ENCODE data around the gene MCU.
"Not testable (repeated sequence)": the region's sequence is repeated elsewhere in the genome, so short reads cannot be mapped to it uniquely, and the experiment has no call there.

The MCU gene

DNA sequence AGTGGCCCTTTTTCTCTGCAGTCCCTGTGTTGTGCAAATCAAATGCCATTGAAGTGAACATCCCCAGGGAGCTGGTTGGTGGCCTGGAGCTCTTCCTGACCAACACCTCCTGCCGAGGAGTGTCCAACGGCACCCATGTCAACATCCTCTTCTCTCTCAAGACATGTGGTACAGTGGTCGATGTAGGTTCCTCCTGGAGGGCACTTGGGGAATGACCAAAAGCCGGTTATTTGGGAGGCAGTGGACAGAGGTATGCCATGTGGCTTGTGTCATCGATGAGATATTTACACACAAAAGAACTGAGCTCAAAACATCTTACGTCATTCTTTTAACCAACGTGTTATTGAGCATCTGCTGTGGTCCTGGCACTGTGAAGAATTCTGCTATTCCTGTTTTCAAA lies 221.3 kb downstream of the MCU start:
- DNase-seq (ENCODE audit: extremely low spot score) = no peak
- no peak for TF ChIP-seq SP1 (IDR thresholded peaks at IDR 0.05)
- TF ChIP-seq ARNT (IDR thresholded peaks at IDR 0.05) = no peak
- TF ChIP-seq FOXK2 (IDR thresholded peaks at IDR 0.05) = no peak
- no peak for TF ChIP-seq L3MBTL2 (conservative IDR thresholded peaks at IDR 0.05)
- no peak for TF ChIP-seq HDGF (IDR thresholded peaks at IDR 0.05; ENCODE audit: borderline replicate concordance)
- no peak for TF ChIP-seq LEF1 (IDR thresholded peaks at IDR 0.05; ENCODE audit: borderline replicate concordance)
- TF ChIP-seq FOXA1 (IDR thresholded peaks at IDR 0.05) = no peak
- TF ChIP-seq SUZ12 (IDR thresholded peaks at IDR 0.05) = no peak
- TF ChIP-seq CTBP1 (IDR thresholded peaks at IDR 0.05; ENCODE audit: borderline replicate concordance) = no peak
- no peak for TF ChIP-seq ELF4 (IDR thresholded peaks at IDR 0.05)
- TF ChIP-seq BHLHE40 (IDR thresholded peaks at IDR 0.05; ENCODE audit: borderline replicate concordance) = no peak
- no peak for TF ChIP-seq TARDBP (IDR thresholded peaks at IDR 0.05)
- no peak for TF ChIP-seq NFRKB (IDR thresholded peaks at IDR 0.05)
- no peak for TF ChIP-seq ZNF384 (IDR thresholded peaks at IDR 0.05)
- no peak for TF ChIP-seq FOXM1 (IDR thresholded peaks at IDR 0.05; ENCODE audit: borderline replicate concordance)
- TF ChIP-seq PKNOX1 (IDR thresholded peaks at IDR 0.05) = no peak
- ChIA-PET CTCF (interaction anchor here (0.8 kb wide), 1 partner anchor 255 kb away, joined by 7 read pairs; no protein-coding TSS in a partner anchor), POLR2A (no interaction called here)

DNA sequence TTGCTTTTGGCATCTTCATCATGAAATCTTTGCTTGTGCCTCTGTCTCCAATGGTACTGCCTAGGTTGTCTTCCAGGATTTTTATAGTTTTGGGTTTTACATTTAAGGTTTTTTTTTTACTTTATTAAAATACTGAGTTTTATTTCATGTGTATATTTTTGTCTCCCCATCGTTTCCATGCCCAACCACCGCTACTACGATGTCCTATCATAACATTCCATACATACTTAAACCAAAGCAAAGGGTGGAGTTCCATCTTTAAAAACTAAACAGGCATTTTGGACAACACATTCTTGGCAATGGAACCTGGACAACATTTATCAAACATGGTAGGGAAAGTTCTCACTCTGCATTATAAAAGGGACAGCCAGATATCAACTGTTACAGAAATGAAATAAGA lies 225.3 kb downstream of the MCU start:
- CTCF ChIA-PET; POLR2A ChIA-PET; DNase-seq (ENCODE audit: extremely low spot score): not testable (repeated sequence)

GRCh38 chr10:72917803-72918332 lies 225.9 kb downstream of the MCU start:
- CTCF ChIA-PET; DNase-seq (ENCODE audit: extremely low spot score); POLR2A ChIA-PET: not testable (repeated sequence)

- ChIA-PET POLR2A (no interaction called here), CTCF (no interaction called here)
- TF ChIP-seq ELF4 (IDR thresholded peaks at IDR 0.05) (no peak), NFRKB (IDR thresholded peaks at IDR 0.05) (no peak), LEF1 (IDR thresholded peaks at IDR 0.05; ENCODE audit: borderline replicate concordance) (no peak), PKNOX1 (IDR thresholded peaks at IDR 0.05) (no peak), SP1 (IDR thresholded peaks at IDR 0.05) (no peak), ARNT (IDR thresholded peaks at IDR 0.05) (no peak), CTBP1 (IDR thresholded peaks at IDR 0.05; ENCODE audit: borderline replicate concordance) (no peak), L3MBTL2 (conservative IDR thresholded peaks at IDR 0.05) (no peak), SUZ12 (IDR thresholded peaks at IDR 0.05) (no peak), HDGF (IDR thresholded peaks at IDR 0.05; ENCODE audit: borderline replicate concordance) (no peak), FOXK2 (IDR thresholded peaks at IDR 0.05) (no peak), FOXA1 (IDR thresholded peaks at IDR 0.05) (no peak), BHLHE40 (IDR thresholded peaks at IDR 0.05; ENCODE audit: borderline replicate concordance) (no peak), ZNF384 (IDR thresholded peaks at IDR 0.05) (no peak), TARDBP (IDR thresholded peaks at IDR 0.05) (no peak), FOXM1 (IDR thresholded peaks at IDR 0.05; ENCODE audit: borderline replicate concordance) (no peak)
- no peak for DNase-seq (ENCODE audit: extremely low spot score)
These were observed 226.4 kb downstream of the MCU start for GRCh38 chr10:72918352-72918751.

DNA sequence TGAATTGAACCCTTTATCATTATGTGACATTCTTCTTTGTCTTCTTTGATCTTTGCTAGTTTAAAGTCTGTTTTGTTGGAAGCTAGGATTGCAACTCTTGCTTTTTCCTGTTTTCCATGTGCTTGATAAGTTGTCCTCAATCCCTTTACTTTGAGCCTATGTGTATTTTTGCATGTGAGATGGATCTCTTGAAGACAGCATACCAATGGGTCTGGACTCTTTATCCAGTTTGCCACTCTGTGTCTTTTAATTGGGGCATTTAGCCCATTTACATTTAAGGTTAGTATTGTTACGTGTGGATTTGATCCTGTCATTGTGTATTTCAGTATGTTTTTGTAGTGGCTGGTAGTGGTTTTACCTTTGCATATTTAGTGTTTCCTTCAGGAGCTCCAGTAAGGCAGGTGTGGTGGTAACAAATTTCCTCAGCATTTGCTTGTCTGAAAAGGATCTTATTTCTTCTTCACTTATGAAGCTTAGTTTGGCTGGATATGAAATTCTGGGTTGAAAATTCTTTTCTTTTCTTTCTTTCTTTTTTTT lies 229.3 kb downstream of the MCU start:
- POLR2A ChIA-PET; CTCF ChIA-PET; DNase-seq (ENCODE audit: extremely low spot score): not testable (repeated sequence)

- ChIA-PET CTCF (no interaction called here), POLR2A (no interaction called here)
- no peak for TF ChIP-seq ZNF384 (IDR thresholded peaks at IDR 0.05)
- TF ChIP-seq LEF1 (IDR thresholded peaks at IDR 0.05; ENCODE audit: borderline replicate concordance) = no peak
- no peak for TF ChIP-seq L3MBTL2 (conservative IDR thresholded peaks at IDR 0.05)
- no peak for TF ChIP-seq CTBP1 (IDR thresholded peaks at IDR 0.05; ENCODE audit: borderline replicate concordance)
- no peak for TF ChIP-seq SUZ12 (IDR thresholded peaks at IDR 0.05)
- no peak for TF ChIP-seq SP1 (IDR thresholded peaks at IDR 0.05)
- TF ChIP-seq NFRKB (IDR thresholded peaks at IDR 0.05) = no peak
- TF ChIP-seq FOXA1 (IDR thresholded peaks at IDR 0.05) = no peak
- TF ChIP-seq FOXK2 (IDR thresholded peaks at IDR 0.05) = no peak
- no peak for TF ChIP-seq FOXM1 (IDR thresholded peaks at IDR 0.05; ENCODE audit: borderline replicate concordance)
- no peak for TF ChIP-seq ELF4 (IDR thresholded peaks at IDR 0.05)
- TF ChIP-seq BHLHE40 (IDR thresholded peaks at IDR 0.05; ENCODE audit: borderline replicate concordance) = no peak
- TF ChIP-seq TARDBP (IDR thresholded peaks at IDR 0.05) = no peak
- TF ChIP-seq PKNOX1 (IDR thresholded peaks at IDR 0.05) = no peak
- TF ChIP-seq ARNT (IDR thresholded peaks at IDR 0.05) = no peak
- TF ChIP-seq HDGF (IDR thresholded peaks at IDR 0.05; ENCODE audit: borderline replicate concordance) = no peak
- DNase-seq (ENCODE audit: extremely low spot score) = no peak
These were observed 232.4 kb downstream of the MCU start for GRCh38 chr10:72924351-72924750.

- POLR2A ChIA-PET = no interaction called here
- TF ChIP-seq FOXK2 (IDR thresholded peaks at IDR 0.05) (no peak), BHLHE40 (IDR thresholded peaks at IDR 0.05; ENCODE audit: borderline replicate concordance) (no peak), TARDBP (IDR thresholded peaks at IDR 0.05) (no peak), ARNT (IDR thresholded peaks at IDR 0.05) (no peak), HDGF (IDR thresholded peaks at IDR 0.05; ENCODE audit: borderline replicate concordance) (no peak), FOXA1 (IDR thresholded peaks at IDR 0.05) (no peak), PKNOX1 (IDR thresholded peaks at IDR 0.05) (no peak), CTBP1 (IDR thresholded peaks at IDR 0.05; ENCODE audit: borderline replicate concordance) (no peak), NFRKB (IDR thresholded peaks at IDR 0.05) (no peak), SUZ12 (IDR thresholded peaks at IDR 0.05) (no peak)
- DNase-seq (ENCODE audit: extremely low spot score) = no peak
- CTCF ChIA-PET = interaction anchor here (0.7 kb wide), 1 partner anchor 23 kb away, joined by 3 read pairs; no protein-coding TSS in a partner anchor
These were observed 234.1 kb downstream of the MCU start for GRCh38 chr10:72925951-72926465.

Data from HEK293T (cell line).